Measurements from ENCODE around the gene RYR3. TPM values are rescaled to one million over a fixed set of nuclear protein-coding genes. Genes with fewer than 3 reads are reported as not detected.

RYR3 gene
- total and polyA plus RNA-seq, 2 donors (not counting 1 experiment from before 2014, with no cell fraction given) = 0.17 TPM; not detected in 1

- Histone ChIP-seq H3K4me1 (ENCODE audit: control insufficient read depth, extremely low read depth, insufficient read depth, low read length) (no peaks in the 10 kb centered on the region), H3K36me3 (ENCODE audit: control insufficient read depth, insufficient read depth, low read length) (no peaks in the 10 kb centered on the region), H3K9me3 (ENCODE audit: control insufficient read depth, insufficient read depth, low read depth, low read length) (no peaks in the 10 kb centered on the region), H3K27ac (ENCODE audit: insufficient read depth, low read length) (no peak overlapping the region), H3K9ac (ENCODE audit: insufficient read depth, low read length) (no peak overlapping the region), H4K20me1 (ENCODE audit: control insufficient read depth, extremely low read depth, insufficient read depth, low read length) (no peaks in the 10 kb centered on the region), H3K4me2 (ENCODE audit: extremely low read depth, insufficient read depth, low read length) (no peak overlapping the region), H3K27me3 (ENCODE audit: control insufficient read depth, insufficient read depth, low read length) (peaks cover 2% of the 10 kb centered on the region), H3K79me2 (ENCODE audit: control insufficient read depth, insufficient read depth, low read length) (no peaks in the 10 kb centered on the region), H3K4me3 (replicated peaks in 1 of 4; ENCODE audit: control extremely low read depth in 1 of 4, insufficient read depth in 1 of 4, low read depth in 3 of 4, low read length in 4 of 4) (no peak overlapping the region), H2AFZ (ENCODE audit: low read length) (no peak overlapping the region)
- DNase-seq (ENCODE audit: low read depth in 2 of 2) = no peak
- TF ChIP-seq EZH2 (IDR thresholded peaks at IDR 0.05; ENCODE audit: low read length, missing control alignments) = no peak
- TF ChIP-seq CTCF (conservative IDR thresholded peaks at IDR 0.05 in 1 of 2, IDR thresholded peaks at IDR 0.05 in 1 of 2; ENCODE audit: low read depth in 1 of 2, low read length in 2 of 2) = no peak
Measured at GRCh38 chr15:33671456-33671855, 360.7 kb downstream of the RYR3 start.

GRCh38 chr15:33675246-33675645 is 364.5 kb downstream of the RYR3 start:
- Histone ChIP-seq H3K36me3 (ENCODE audit: control insufficient read depth, insufficient read depth, low read length) (no peaks in the 10 kb centered on the region), H4K20me1 (ENCODE audit: control insufficient read depth, extremely low read depth, insufficient read depth, low read length) (no peaks in the 10 kb centered on the region), H3K4me3 (replicated peaks in 1 of 4; ENCODE audit: control extremely low read depth in 1 of 4, insufficient read depth in 1 of 4, low read depth in 3 of 4, low read length in 4 of 4) (no peak overlapping the region), H3K4me1 (ENCODE audit: control insufficient read depth, extremely low read depth, insufficient read depth, low read length) (no peaks in the 10 kb centered on the region), H3K27ac (ENCODE audit: insufficient read depth, low read length) (no peak overlapping the region), H3K4me2 (ENCODE audit: extremely low read depth, insufficient read depth, low read length) (no peak overlapping the region), H3K27me3 (ENCODE audit: control insufficient read depth, insufficient read depth, low read length) (peaks cover 5% of the 10 kb centered on the region), H3K9me3 (ENCODE audit: control insufficient read depth, insufficient read depth, low read depth, low read length) (no peaks in the 10 kb centered on the region), H3K79me2 (ENCODE audit: control insufficient read depth, insufficient read depth, low read length) (no peaks in the 10 kb centered on the region), H3K9ac (ENCODE audit: insufficient read depth, low read length) (no peak overlapping the region), H2AFZ (ENCODE audit: low read length) (no peak overlapping the region)
- TF ChIP-seq EZH2 (IDR thresholded peaks at IDR 0.05; ENCODE audit: low read length, missing control alignments) (no peak), CTCF (conservative IDR thresholded peaks at IDR 0.05 in 1 of 2, IDR thresholded peaks at IDR 0.05 in 1 of 2; ENCODE audit: low read depth in 1 of 2, low read length in 2 of 2) (peak; percentile 14 to 39)
- DNase-seq (ENCODE audit: low read depth in 2 of 2) = peak; percentile 19 to 32

- Histone ChIP-seq H3K27me3 (ENCODE audit: control insufficient read depth, insufficient read depth, low read length) (peaks cover 5% of the 10 kb centered on the region), H3K4me3 (replicated peaks in 1 of 4; ENCODE audit: control extremely low read depth in 1 of 4, insufficient read depth in 1 of 4, low read depth in 3 of 4, low read length in 4 of 4) (no peak overlapping the region), H3K9me3 (ENCODE audit: control insufficient read depth, insufficient read depth, low read depth, low read length) (no peaks in the 10 kb centered on the region), H3K4me2 (ENCODE audit: extremely low read depth, insufficient read depth, low read length) (no peak overlapping the region), H3K36me3 (ENCODE audit: control insufficient read depth, insufficient read depth, low read length) (no peaks in the 10 kb centered on the region), H3K4me1 (ENCODE audit: control insufficient read depth, extremely low read depth, insufficient read depth, low read length) (no peaks in the 10 kb centered on the region), H3K79me2 (ENCODE audit: control insufficient read depth, insufficient read depth, low read length) (no peaks in the 10 kb centered on the region), H3K9ac (ENCODE audit: insufficient read depth, low read length) (no peak overlapping the region), H4K20me1 (ENCODE audit: control insufficient read depth, extremely low read depth, insufficient read depth, low read length) (no peaks in the 10 kb centered on the region), H2AFZ (ENCODE audit: low read length) (no peak overlapping the region), H3K27ac (ENCODE audit: insufficient read depth, low read length) (no peak overlapping the region)
- TF ChIP-seq CTCF (conservative IDR thresholded peaks at IDR 0.05 in 1 of 2, IDR thresholded peaks at IDR 0.05 in 1 of 2; ENCODE audit: low read depth in 1 of 2, low read length in 2 of 2) (no peak), EZH2 (IDR thresholded peaks at IDR 0.05; ENCODE audit: low read length, missing control alignments) (no peak)
- no peak for DNase-seq (ENCODE audit: low read depth in 2 of 2)
Measured at GRCh38 chr15:33677238-33677830, 366.6 kb downstream of the RYR3 start.
